WERI-Rb-1 (cell line): Measurements from ENCODE around the gene HUWE1.

ENCODE experiments used
- DNase-seq: peaks from one replicate; pipeline ENCODE4 v3.0.0-alpha.2; 2020
- H3K27ac ChIP-seq: fragments of 250-450 bp; sonication (Bioruptor Pico); 2 replicates; pipeline ENCODE4 v1.5.1; 2020; ENCODE audit warnings: mild to moderate bottlenecking, moderate library complexity
- H3K27me3 ChIP-seq: fragments of 250-450 bp; sonication (Bioruptor Pico); 2 replicates; pipeline ENCODE4 v1.5.1; 2021; ENCODE audit warnings: mild to moderate bottlenecking, low read depth, moderate library complexity; ENCODE audit not compliant: insufficient read depth, severe bottlenecking
- H3K36me3 ChIP-seq: fragments of 250-450 bp; sonication (Bioruptor Pico); 2 replicates; pipeline ENCODE4 v1.5.1; 2020; ENCODE audit warnings: mild to moderate bottlenecking, moderate library complexity
- H3K4me3 ChIP-seq: 2 replicates; pipeline ENCODE4 v1.5.1; 2011; ENCODE audit warnings: low read depth, mild to moderate bottlenecking, control low read depth, low read length
- H3K9me3 ChIP-seq: fragments of 250-450 bp; sonication (Bioruptor Pico); 2 replicates; pipeline ENCODE4 v1.5.1; 2021; ENCODE audit warnings: mild to moderate bottlenecking, moderate library complexity; ENCODE audit not compliant: severe bottlenecking
- TF ChIP-seq, protein P1 (sequence below): IDR thresholded peaks from 2 replicates; pipeline ENCODE4 v1.5.1; 2011; ENCODE audit warnings: low read depth, mild to moderate bottlenecking, control low read depth, inconsistent platforms, low read length

The HUWE1 gene

GRCh38 chrX:53594354-53594753, 92.2 kb downstream of the HUWE1 start:
- H3K36me3 ChIP-seq: peaks cover 55% of the 10 kb centered on the region
- H3K27ac ChIP-seq: no peak overlapping the region
- no peak for DNase-seq
- TF ChIP-seq, protein P1, sequence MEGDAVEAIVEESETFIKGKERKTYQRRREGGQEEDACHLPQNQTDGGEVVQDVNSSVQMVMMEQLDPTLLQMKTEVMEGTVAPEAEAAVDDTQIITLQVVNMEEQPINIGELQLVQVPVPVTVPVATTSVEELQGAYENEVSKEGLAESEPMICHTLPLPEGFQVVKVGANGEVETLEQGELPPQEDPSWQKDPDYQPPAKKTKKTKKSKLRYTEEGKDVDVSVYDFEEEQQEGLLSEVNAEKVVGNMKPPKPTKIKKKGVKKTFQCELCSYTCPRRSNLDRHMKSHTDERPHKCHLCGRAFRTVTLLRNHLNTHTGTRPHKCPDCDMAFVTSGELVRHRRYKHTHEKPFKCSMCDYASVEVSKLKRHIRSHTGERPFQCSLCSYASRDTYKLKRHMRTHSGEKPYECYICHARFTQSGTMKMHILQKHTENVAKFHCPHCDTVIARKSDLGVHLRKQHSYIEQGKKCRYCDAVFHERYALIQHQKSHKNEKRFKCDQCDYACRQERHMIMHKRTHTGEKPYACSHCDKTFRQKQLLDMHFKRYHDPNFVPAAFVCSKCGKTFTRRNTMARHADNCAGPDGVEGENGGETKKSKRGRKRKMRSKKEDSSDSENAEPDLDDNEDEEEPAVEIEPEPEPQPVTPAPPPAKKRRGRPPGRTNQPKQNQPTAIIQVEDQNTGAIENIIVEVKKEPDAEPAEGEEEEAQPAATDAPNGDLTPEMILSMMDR: no peak
- H3K9me3 ChIP-seq: no peaks in the 10 kb centered on the region
- H3K4me3 ChIP-seq: no peak overlapping the region
- H3K27me3 ChIP-seq: peaks cover 8% of the 10 kb centered on the region

DNA sequence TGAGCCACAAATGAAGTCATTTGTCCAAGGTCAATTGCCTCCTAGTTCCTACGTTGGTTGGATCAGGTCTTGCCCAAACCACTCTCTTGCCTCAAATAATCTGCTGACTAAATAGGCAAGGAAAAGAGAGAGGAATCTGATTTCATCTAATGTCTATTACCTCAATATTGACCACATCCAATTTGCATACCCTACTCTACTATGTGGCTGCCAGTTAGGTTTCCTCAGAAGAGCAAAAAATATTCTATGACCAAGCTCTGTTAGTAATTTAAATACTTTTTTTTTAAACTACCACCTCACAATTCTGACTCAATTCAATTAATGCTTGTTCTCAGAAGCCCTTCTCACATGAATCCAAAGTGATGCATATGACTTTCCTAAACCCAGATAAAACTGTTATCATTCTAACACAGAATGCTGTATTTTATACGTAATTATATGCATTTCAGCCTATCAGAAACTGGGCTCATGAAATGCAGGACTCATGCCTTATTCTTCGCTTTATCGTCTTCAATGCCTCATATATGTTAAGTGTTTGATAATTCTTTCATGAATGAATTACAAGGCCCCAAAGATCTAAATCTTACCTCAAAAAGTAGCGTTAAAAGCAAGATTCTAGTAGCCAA, 98.6 kb downstream of the HUWE1 start:
- TF ChIP-seq, protein P1: no peak
- no peaks in the 10 kb centered on the region for H3K9me3 ChIP-seq
- no peak overlapping the region for H3K4me3 ChIP-seq
- H3K27ac ChIP-seq: no peak overlapping the region
- H3K27me3 ChIP-seq: peaks cover 2% of the 10 kb centered on the region
- DNase-seq: no peak
- peaks cover 80% of the 10 kb centered on the region for H3K36me3 ChIP-seq

DNA sequence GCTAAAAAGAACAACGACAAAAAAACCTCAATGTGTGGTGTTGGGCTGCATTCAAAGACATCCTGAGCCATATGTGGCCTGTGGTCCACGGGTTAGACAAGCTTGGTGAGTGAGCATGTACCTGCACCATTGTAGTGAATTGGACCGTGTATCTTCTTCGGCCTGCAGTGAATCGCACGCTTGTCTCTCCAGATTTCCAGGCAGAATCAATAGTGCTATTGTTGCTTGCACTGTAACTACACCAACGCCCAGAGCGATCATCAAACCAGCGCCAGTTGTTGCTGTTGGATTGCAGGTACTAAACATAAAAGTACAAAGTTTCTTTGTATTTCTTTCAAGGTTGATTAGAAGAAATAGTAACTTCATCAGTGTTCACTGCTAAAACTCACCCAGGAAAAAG, 101.6 kb downstream of the HUWE1 start:
- no peak overlapping the region for H3K4me3 ChIP-seq
- no peak for DNase-seq
- H3K27me3 ChIP-seq: peaks cover 5% of the 10 kb centered on the region
- peaks cover 73% of the 10 kb centered on the region for H3K36me3 ChIP-seq
- TF ChIP-seq, protein P1: no peak
- H3K27ac ChIP-seq: no peak overlapping the region
- H3K9me3 ChIP-seq: no peaks in the 10 kb centered on the region

- Histone ChIP-seq H3K36me3 (peaks cover 65% of the 10 kb centered on the region), H3K27me3 (peaks cover 5% of the 10 kb centered on the region), H3K4me3 (no peak overlapping the region), H3K9me3 (no peaks in the 10 kb centered on the region), H3K27ac (no peak overlapping the region)
- TF ChIP-seq, protein P1: no peak
- no peak for DNase-seq
Measured at GRCh38 chrX:53583571-53583970, 102.9 kb downstream of the HUWE1 start.

GRCh38 chrX:53580742-53581504, 105.6 kb downstream of the HUWE1 start:
- no peak for DNase-seq
- Histone ChIP-seq H3K27me3 (peaks cover 5% of the 10 kb centered on the region), H3K4me3 (no peak overlapping the region), H3K9me3 (no peaks in the 10 kb centered on the region), H3K27ac (no peak overlapping the region), H3K36me3 (peaks cover 51% of the 10 kb centered on the region)
- TF ChIP-seq, protein P1: no peak
